ENCODE results near the gene TRIM36. TPM values are rescaled to one million over a fixed set of nuclear protein-coding genes. Genes with fewer than 3 reads are reported as not detected.

The TRIM36 gene
- total and polyA plus RNA-seq, 10 of the 15 experiments (the other 5 are each of a cell fraction or from before 2014, with no cell fraction given), result 0.01 to 0.09 (median 0.07) TPM; not detected in 6

- no peak for DNase-seq (ENCODE audit: low read depth, low spot score)
- Histone ChIP-seq H3K9ac (ENCODE audit: control insufficient read depth, insufficient read depth, low read length) (no peak overlapping the region), H3K4me2 (ENCODE audit: control insufficient read depth, insufficient read depth) (no peak overlapping the region), H3K27me3 (replicated peaks in 1 of 2; ENCODE audit: control insufficient read depth in 2 of 2, insufficient read depth in 2 of 2, low read length in 1 of 2) (no peaks in the 10 kb centered on the region), H3K4me3 (no peak overlapping the region), H3K36me3 (ENCODE audit: control insufficient read depth in 2 of 2, insufficient read depth in 2 of 2, low read length in 1 of 2) (no peaks in the 10 kb centered on the region), H4K20me1 (ENCODE audit: control insufficient read depth, insufficient read depth) (no peaks in the 10 kb centered on the region), H2AFZ (ENCODE audit: control insufficient read depth, low read depth, low read length) (no peak overlapping the region), H3K9me3 (replicated peaks; ENCODE audit: control insufficient read depth, insufficient read depth, low read length) (no peaks in the 10 kb centered on the region; the same call in 2 of the 3 replicates), H3K27ac (ENCODE audit: control insufficient read depth, insufficient read depth) (no peak overlapping the region), H3K79me2 (ENCODE audit: control insufficient read depth, insufficient read depth, low read length) (no peaks in the 10 kb centered on the region), H3K4me1 (ENCODE audit: control insufficient read depth, insufficient read depth, low read length) (no peaks in the 10 kb centered on the region)
- intact Hi-C loops (cut with micrococcal nuclease; ENCODE audit: unreplicated experiment) (no loop called here), in situ Hi-C loops (cut with MboI) (no loop called here)
- TF ChIP-seq SMC3 (IDR thresholded peaks at IDR 0.05; ENCODE audit: borderline replicate concordance, low read length), result no peak
- no peak for TF ChIP-seq NFYB (IDR thresholded peaks at IDR 0.05; ENCODE audit: insufficient read depth, low read depth, low read length)
- no peak for TF ChIP-seq ZNF384 (IDR thresholded peaks at IDR 0.05; ENCODE audit: borderline replicate concordance, low read depth, low read length)
- TF ChIP-seq EGR1 (IDR thresholded peaks at IDR 0.05; ENCODE audit: borderline replicate concordance in 1 of 2, low read depth in 2 of 2, low read length in 2 of 2), result no peak
- TF ChIP-seq ZBTB11 (CRISPR knock-in tag; IDR thresholded peaks at IDR 0.05), result no peak
- TF ChIP-seq STAT3 (IDR thresholded peaks at IDR 0.05; ENCODE audit: low read depth, low read length), result no peak
- no peak for TF ChIP-seq NKRF (conservative IDR thresholded peaks at IDR 0.05)
- RAD21 ChIA-PET (ENCODE audit: unreplicated experiment), result no interaction called here
- CTCF ChIA-PET, result no interaction called here
- SMC1A ChIA-PET (ENCODE audit: uncharacterized antibody, unreplicated experiment), result interaction anchor here (1.0 kb wide), 1 partner anchor 49 kb away, joined by 3 read pairs; no protein-coding TSS in a partner anchor
- ATAC-seq, result no peak
- BruUV-seq (replicated peaks), result no TSS peak
- FAIRE-seq, result no peak
- POLR2A ChIA-PET, result no interaction called here
- 49% methylated on average over 5 of the region's 5 CpGs for WGBS (ENCODE audit: insufficient coverage, insufficient replicate concordance, low lambda C conversion rate, missing lambda C conversion rate)
These were observed 22.7 kb downstream of the TRIM36 start for GRCh38 chr5:115147052-115147451.

Data from GM12878 (cell line).